Bronchial epithelial cell (primary cell): ENCODE measurements around the gene AP1G1. TPM values are rescaled to one million over a fixed set of nuclear protein-coding genes. Genes with fewer than 3 reads are reported as not detected.

ENCODE experiments used
- DNase-seq: peaks from one replicate; pipeline ENCODE4 v3.0.0-alpha.2; 2010; ENCODE audit warnings: low read depth
- FAIRE-seq: peaks from 2 replicates; lab custom pipeline; 2011; peaks lifted over from hg19 to GRCh38; lab: Jason Lieb, UNC
- H3K27me3 ChIP-seq: 2 replicates; pipeline ENCODE4 v1.5.1; 2011; ENCODE audit warnings: low read length; ENCODE audit not compliant: control insufficient read depth, insufficient read depth
- H3K36me3 ChIP-seq: 2 replicates; pipeline ENCODE4 v1.5.1; 2011; ENCODE audit warnings: low read length; ENCODE audit not compliant: control insufficient read depth, insufficient read depth
- H3K4me3 ChIP-seq: 2 replicates; pipeline ENCODE4 v1.5.1; 2011; ENCODE audit warnings: mild to moderate bottlenecking, low read depth, low read length, control low read depth
- total RNA-seq: library from RNA; depleted of rRNA; stranded (reverse); fragments of >200 nt; gene quantifications from 2 replicates; pipeline ENCODE4 v1.2.1, GENCODE V29; 2014
- TF ChIP-seq, protein P1 (sequence below): IDR thresholded peaks from 2 replicates; pipeline ENCODE4 v1.5.1; 2011; ENCODE audit warnings: mild to moderate bottlenecking, moderate library complexity, low read length, control low read depth, inconsistent platforms; ENCODE audit not compliant: insufficient read depth, severe bottlenecking

AP1G1 gene
- total RNA-seq, 1 donor from 2014 or later = 29.5 TPM

DNA sequence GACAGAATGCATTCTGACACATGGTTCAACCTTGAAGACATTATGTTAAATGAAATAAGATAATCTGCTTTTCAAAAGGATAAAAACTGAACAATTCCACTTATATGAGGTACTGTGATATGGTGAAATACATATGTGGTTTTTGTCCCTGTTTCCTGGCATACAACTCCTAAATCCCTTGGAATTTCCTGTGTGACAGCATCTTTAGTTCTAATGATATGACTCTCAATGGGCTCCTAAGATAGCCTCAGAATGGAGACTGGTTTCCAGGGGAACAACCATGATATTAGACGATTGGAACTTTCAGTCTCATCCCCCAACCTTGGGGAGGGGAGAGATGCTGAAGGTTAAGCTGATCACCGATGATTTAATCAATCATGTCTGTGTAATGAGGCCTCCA is 46.4 kb downstream of the AP1G1 start:
- no peaks in the 10 kb centered on the region for H3K27me3 ChIP-seq
- TF ChIP-seq, protein P1, sequence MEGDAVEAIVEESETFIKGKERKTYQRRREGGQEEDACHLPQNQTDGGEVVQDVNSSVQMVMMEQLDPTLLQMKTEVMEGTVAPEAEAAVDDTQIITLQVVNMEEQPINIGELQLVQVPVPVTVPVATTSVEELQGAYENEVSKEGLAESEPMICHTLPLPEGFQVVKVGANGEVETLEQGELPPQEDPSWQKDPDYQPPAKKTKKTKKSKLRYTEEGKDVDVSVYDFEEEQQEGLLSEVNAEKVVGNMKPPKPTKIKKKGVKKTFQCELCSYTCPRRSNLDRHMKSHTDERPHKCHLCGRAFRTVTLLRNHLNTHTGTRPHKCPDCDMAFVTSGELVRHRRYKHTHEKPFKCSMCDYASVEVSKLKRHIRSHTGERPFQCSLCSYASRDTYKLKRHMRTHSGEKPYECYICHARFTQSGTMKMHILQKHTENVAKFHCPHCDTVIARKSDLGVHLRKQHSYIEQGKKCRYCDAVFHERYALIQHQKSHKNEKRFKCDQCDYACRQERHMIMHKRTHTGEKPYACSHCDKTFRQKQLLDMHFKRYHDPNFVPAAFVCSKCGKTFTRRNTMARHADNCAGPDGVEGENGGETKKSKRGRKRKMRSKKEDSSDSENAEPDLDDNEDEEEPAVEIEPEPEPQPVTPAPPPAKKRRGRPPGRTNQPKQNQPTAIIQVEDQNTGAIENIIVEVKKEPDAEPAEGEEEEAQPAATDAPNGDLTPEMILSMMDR = no peak
- peak; percentile 18 for DNase-seq
- peaks cover 5% of the 10 kb centered on the region for H3K36me3 ChIP-seq
- no peak for FAIRE-seq
- H3K4me3 ChIP-seq = no peak overlapping the region

DNA sequence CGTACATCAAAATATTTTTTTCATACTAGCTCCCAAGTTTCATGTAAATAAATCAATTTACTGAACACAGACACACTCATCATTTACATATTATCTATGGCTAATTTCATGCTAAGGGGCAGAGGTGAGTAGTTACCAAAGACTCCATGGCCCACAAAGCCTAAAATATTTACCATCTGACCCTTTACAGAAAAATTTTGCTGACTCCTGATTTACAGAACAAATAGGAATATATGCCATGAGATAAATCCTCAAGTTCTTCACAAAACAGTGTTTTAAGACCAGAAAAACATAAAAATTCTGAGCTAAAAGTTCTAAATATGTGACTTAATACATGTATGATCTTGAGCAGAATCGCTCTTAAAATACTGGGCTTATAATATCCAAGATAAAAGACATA is 47.5 kb downstream of the AP1G1 start:
- no peaks in the 10 kb centered on the region for H3K27me3 ChIP-seq
- no peak for FAIRE-seq
- peaks cover 5% of the 10 kb centered on the region for H3K36me3 ChIP-seq
- no peak for DNase-seq
- TF ChIP-seq, protein P1 = no peak
- no peak overlapping the region for H3K4me3 ChIP-seq

DNA sequence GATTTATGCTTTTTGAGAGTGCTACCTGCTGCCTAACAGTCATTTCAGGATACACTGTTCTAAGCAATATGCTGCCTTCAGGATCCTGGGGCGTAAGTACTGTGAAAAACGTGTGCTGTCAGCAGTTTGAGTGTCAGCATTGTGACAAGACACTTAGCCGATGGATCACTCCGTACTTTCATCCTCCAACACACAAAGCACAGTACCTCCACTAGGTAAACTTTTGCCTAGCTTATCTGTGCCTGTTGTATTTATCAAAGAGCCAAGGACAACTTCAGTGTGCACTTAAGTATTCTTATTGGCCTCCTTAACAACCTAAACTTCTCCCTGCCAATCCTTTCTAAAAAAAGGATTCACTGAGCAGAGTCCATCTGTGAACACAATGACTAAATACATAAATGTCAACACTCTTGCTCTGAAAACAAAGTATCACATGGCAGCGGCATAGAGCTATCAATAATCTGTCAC is 50.3 kb downstream of the AP1G1 start:
- peaks cover 7% of the 10 kb centered on the region for H3K36me3 ChIP-seq
- no peak for FAIRE-seq
- TF ChIP-seq, protein P1 = no peak

DNA sequence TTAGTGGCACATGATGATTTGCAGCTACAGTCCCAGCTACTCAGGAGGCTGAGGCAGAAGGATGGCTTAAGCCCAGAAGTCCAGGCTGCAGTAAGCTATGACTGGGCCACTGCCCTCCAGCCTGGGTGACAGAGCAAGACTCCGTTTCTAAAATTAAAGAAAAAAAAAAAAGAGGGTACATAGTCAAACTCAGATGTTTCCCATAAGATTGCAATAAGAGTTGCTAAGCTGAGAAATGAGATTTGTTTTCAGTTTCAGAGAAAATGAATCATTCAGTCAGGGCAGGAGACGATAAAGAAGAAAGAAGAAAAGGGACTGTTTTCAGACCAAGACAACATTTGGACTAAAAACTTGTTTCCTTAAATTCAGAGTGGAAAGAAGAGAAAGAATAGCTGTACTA is 54.0 kb downstream of the AP1G1 start:
- TF ChIP-seq, protein P1 = no peak
- H3K36me3 ChIP-seq = peaks cover 7% of the 10 kb centered on the region
- no peak overlapping the region for H3K4me3 ChIP-seq
- DNase-seq = no peak
- no peaks in the 10 kb centered on the region for H3K27me3 ChIP-seq
- no peak for FAIRE-seq

More for the DNA sequence above, 50.3 kb downstream of the AP1G1 start:
- no peak for DNase-seq
- no peaks in the 10 kb centered on the region for H3K27me3 ChIP-seq
- H3K4me3 ChIP-seq = no peak overlapping the region

DNA sequence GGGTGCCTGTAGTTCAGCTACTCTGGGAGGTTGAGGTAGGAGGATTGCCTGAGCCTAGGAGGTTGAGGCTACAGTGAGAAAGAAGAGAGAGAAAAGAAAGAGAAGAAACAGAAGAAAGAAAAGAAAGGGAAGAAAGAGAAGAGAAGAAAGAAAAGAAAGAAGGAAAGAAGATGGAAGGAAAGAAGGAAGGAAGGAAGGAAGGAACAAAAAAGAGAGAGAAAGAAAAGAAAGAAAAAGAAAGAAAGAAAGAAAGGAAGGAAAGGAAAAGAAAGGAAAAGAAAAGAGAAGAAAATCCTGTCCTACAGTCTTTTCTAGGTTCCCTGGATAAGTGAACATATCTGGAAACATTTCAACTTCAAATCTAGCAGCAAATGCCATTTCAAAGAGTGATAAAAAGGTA is 54.5 kb downstream of the AP1G1 start:
- Histone ChIP-seq H3K27me3 (no peaks in the 10 kb centered on the region), H3K4me3 (no peak overlapping the region), H3K36me3 (peaks cover 7% of the 10 kb centered on the region)
- DNase-seq (no peak), FAIRE-seq (no peak)
- TF ChIP-seq, protein P1 = no peak

DNA sequence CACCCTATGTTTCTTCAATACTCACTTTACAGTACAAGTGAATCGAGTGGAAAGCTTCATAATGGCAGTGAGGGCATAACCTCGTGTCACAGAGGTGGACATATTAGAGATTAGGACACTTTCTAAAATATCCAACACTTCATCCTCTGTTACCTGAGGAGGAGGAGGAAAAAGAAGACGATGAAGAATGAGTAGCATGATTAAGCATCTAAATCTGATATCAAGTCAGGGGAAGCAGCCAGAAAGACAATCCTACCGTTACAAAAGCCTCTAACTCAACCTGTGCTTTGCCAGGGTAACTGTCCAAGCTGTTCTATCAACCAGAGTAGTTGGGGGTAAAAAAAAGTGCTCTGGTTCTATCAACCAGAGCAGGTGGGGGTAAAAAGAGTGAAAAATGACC is 60.4 kb downstream of the AP1G1 start:
- Histone ChIP-seq H3K4me3 (no peak overlapping the region), H3K27me3 (no peaks in the 10 kb centered on the region), H3K36me3 (peaks cover 10% of the 10 kb centered on the region)
- no peak for DNase-seq
- TF ChIP-seq, protein P1 = no peak
- no peak for FAIRE-seq
